ENCODE results near the gene FAM20C. TPM values are rescaled to one million over a fixed set of nuclear protein-coding genes. Genes with fewer than 3 reads are reported as not detected.

The FAM20C gene
- total RNA-seq, 1 donor from 2014 or later: 22.2 TPM

DNA sequence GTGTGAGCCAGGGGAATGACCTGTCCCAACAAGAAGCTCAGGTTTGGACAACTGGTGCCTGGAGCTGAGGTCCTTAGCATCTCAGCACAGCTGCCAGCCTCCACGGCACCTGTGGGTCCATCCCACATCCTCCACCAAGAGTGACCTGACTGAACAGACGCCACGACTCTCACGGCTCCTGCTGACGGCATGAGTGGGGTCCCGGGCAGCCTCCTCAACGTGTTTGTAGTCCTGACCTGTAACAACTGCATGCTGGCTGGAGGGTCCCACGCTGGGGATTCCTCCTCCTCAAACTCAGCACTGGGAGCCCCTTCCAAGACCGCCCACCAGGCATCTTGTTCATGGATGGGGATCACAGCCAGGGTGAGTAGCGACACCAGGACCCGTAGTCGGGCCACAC lies 36.2 kb downstream of the FAM20C start:
- Histone ChIP-seq H3K27me3 (ENCODE audit: low read depth) (no peaks in the 10 kb centered on the region), H3K36me3 (no peaks in the 10 kb centered on the region), H3K4me1 (peaks cover 52% of the 10 kb centered on the region), H3K9me3 (replicated peaks) (no peaks in the 10 kb centered on the region), H3K4me3 (no peak overlapping the region), H3K27ac (replicated peaks) (peak overlapping the region; percentile 60)
- intact Hi-C loops (cut with micrococcal nuclease): no loop called here
- no peak for TF ChIP-seq CTCF (IDR thresholded peaks at IDR 0.05; ENCODE audit: borderline replicate concordance)
- DNase-seq: no peak

DNA sequence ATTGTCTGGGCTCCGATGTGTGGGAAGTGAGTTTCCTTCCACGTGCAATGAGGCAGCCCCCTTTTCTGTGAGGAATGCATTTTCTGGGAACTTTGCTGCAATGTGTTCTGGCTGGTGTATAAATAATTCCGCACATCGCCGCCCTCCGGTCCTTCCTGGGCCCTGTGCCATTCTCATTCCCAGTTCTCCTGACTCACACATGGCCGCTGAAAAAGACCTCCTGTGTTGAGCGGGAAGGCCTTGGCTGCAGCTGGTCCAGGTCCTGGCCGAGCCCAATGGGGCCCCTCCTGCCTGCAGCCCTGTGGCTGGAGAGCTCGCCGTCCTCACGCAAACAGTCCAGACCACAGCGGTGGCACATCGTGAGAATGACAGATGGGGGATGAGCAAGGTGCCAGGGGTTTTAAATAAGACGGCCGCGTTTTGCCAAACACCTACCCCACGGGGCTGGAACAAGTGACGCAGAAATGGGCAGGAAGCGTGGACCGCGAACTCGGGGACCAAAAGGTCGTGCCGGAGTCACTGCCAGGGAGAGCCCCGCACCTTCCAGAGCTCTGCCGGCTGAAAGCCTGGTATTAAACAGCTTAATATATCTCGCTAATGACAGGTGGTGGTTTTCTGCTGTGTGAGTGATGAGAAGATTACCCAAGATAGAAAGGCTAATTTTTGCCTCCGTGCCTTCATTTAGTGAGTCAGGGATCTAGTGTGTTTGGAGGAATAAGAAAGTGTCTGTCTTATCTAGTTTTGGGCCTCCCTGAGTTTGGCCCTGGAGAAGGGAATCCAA lies 37.0 kb downstream of the FAM20C start:
- Histone ChIP-seq H3K9me3 (replicated peaks) (no peaks in the 10 kb centered on the region), H3K4me3 (no peak overlapping the region), H3K4me1 (peaks cover 59% of the 10 kb centered on the region), H3K27ac (replicated peaks) (peak overlapping the region; percentile 60), H3K36me3 (no peaks in the 10 kb centered on the region), H3K27me3 (ENCODE audit: low read depth) (no peaks in the 10 kb centered on the region)
- no peak for TF ChIP-seq CTCF (IDR thresholded peaks at IDR 0.05; ENCODE audit: borderline replicate concordance)
- DNase-seq: peak; percentile 75
- intact Hi-C loops (cut with micrococcal nuclease): no loop called here

- no peak for DNase-seq
- H3K4me1 ChIP-seq: peaks cover 68% of the 10 kb centered on the region
- intact Hi-C loops (cut with micrococcal nuclease): no loop called here
- TF ChIP-seq CTCF (IDR thresholded peaks at IDR 0.05; ENCODE audit: borderline replicate concordance): no peak
- H3K36me3 ChIP-seq: no peaks in the 10 kb centered on the region
- H3K27ac ChIP-seq (replicated peaks): peak overlapping the region; percentile 60
- H3K4me3 ChIP-seq: no peak overlapping the region
- H3K27me3 ChIP-seq (ENCODE audit: low read depth): no peaks in the 10 kb centered on the region
- no peaks in the 10 kb centered on the region for H3K9me3 ChIP-seq (replicated peaks)
These were observed 37.9 kb downstream of the FAM20C start for GRCh38 chr7:230274-230673.

DNA sequence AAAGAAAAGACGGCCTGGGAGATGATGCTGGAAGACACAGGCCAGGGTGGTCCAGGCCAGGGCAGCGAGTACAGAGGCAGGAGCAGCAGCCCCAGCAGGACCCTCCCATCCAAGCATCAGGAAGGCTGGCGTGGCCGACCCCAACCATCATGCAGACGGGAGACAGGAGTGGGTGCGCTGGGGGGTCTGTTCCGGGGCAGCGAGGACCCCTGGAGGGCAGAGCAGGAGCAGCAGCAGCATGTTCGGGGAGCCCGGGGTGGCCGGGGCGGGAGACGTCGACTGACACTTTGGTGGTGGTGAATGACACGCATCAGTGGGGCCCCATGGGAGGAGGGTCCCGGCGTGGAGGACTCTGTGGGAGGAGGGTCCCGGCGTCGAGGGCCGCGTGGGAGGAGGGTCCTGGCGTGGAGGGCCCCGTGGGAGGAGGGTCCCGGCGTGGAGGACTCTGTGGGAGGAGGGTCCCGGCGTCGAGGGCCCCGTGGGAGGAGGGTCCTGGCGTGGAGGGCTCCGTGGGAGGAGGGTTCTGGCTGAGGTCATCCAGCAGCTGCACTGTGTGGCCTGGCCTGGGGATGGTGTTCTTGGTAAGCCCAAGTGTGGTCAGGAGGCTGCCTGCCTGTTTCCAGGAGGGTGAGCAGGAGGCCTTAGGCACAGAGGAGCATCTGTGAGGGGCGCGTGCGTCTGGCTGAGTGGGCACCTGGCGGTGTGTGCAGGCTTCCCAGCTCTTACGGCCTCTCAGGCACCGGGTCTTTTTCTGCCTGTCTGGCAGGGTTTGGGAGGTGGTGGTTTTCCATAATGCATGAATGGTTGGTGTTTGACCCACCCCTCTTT lies 38.9 kb downstream of the FAM20C start:
- intact Hi-C loops (cut with micrococcal nuclease): no loop called here
- Histone ChIP-seq H3K9me3 (replicated peaks) (no peaks in the 10 kb centered on the region), H3K36me3 (no peaks in the 10 kb centered on the region), H3K4me1 (peaks cover 78% of the 10 kb centered on the region), H3K27ac (replicated peaks) (peak overlapping the region; percentile 92), H3K27me3 (ENCODE audit: low read depth) (no peaks in the 10 kb centered on the region), H3K4me3 (no peak overlapping the region)
- no peak for DNase-seq
- peak; percentile 27 for TF ChIP-seq CTCF (IDR thresholded peaks at IDR 0.05; ENCODE audit: borderline replicate concordance)

DNA sequence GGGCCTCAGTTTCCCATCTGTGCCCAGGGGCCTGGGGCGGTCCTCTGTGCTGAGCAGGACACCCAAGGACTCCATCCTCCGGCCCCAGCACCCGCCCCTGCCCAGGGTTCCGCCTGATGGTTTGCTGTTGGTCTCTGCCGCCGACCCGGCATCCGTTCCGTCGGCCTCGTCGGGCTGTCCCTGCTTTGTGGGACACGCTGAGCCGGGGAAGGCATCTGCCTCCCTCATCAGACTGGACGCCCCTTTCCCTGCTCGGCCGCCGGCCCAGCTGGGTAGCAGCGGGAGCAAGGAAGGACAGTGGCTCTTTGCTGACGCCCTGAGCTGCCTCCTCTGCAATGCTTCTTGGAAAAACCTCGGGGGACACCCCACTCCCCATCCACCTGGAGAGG lies 39.5 kb downstream of the FAM20C start:
- H3K4me1 ChIP-seq: peaks cover 78% of the 10 kb centered on the region
- intact Hi-C loops (cut with micrococcal nuclease): no loop called here
- peak overlapping the region; percentile 92 for H3K27ac ChIP-seq (replicated peaks)

More for the DNA sequence above, 39.5 kb downstream of the FAM20C start:
- Histone ChIP-seq H3K36me3 (no peaks in the 10 kb centered on the region), H3K9me3 (replicated peaks) (no peaks in the 10 kb centered on the region), H3K4me3 (no peak overlapping the region), H3K27me3 (ENCODE audit: low read depth) (no peaks in the 10 kb centered on the region)
- no peak for TF ChIP-seq CTCF (IDR thresholded peaks at IDR 0.05; ENCODE audit: borderline replicate concordance)
- DNase-seq: no peak

All from left ventricle myocardium inferior (tissue), 1 donor.